ENCODE measurements around the gene TCF25.
"Not testable (repeated sequence)": the region's sequence is repeated elsewhere in the genome, so short reads cannot be mapped to it uniquely, and the experiment has no call there.

The TCF25 gene

GRCh38 chr16:89935620-89936019, 62.2 kb downstream of the TCF25 start:
- FAIRE-seq; DNase-seq (ENCODE audit: insufficient read length, low spot score): not testable (repeated sequence)

GRCh38 chr16:89936034-89936433, 62.6 kb downstream of the TCF25 start:
- no peak for DNase-seq (ENCODE audit: insufficient read length, low spot score)
- no peak for FAIRE-seq

- no peak for DNase-seq (ENCODE audit: insufficient read length, low spot score)
- FAIRE-seq = no peak
Measured at GRCh38 chr16:89936508-89936907, 63.1 kb downstream of the TCF25 start.

GRCh38 chr16:89936981-89937380, 63.6 kb downstream of the TCF25 start:
- no peak for FAIRE-seq
- no peak for DNase-seq (ENCODE audit: insufficient read length, low spot score)

- no peak for DNase-seq (ENCODE audit: insufficient read length, low spot score)
- FAIRE-seq = no peak
Measured at GRCh38 chr16:89938175-89938885, 64.9 kb downstream of the TCF25 start.

- FAIRE-seq (no peak), DNase-seq (ENCODE audit: insufficient read length, low spot score) (no peak)
Measured at GRCh38 chr16:89944773-89945172, 71.4 kb downstream of the TCF25 start.

- DNase-seq (ENCODE audit: insufficient read length, low spot score) = no peak
- no peak for FAIRE-seq
Measured at GRCh38 chr16:89945654-89946053, 72.3 kb downstream of the TCF25 start.

- DNase-seq (ENCODE audit: insufficient read length, low spot score) (no peak), FAIRE-seq (no peak)
Measured at GRCh38 chr16:89946515-89946914, 73.1 kb downstream of the TCF25 start.

- no peak for FAIRE-seq
- DNase-seq (ENCODE audit: insufficient read length, low spot score) = no peak
Measured at GRCh38 chr16:89949121-89949742, 75.8 kb downstream of the TCF25 start.

- FAIRE-seq = no peak
Measured at GRCh38 chr16:89949756-89950155, 76.4 kb downstream of the TCF25 start.

GRCh38 chr16:89951509-89951908, 78.1 kb downstream of the TCF25 start:
- FAIRE-seq = no peak
- DNase-seq (ENCODE audit: insufficient read length, low spot score) = no peak

More at GRCh38 chr16:89949756-89950155, 76.4 kb downstream of the TCF25 start:
- no peak for DNase-seq (ENCODE audit: insufficient read length, low spot score)

- no peak for DNase-seq (ENCODE audit: insufficient read length, low spot score)
- no peak for FAIRE-seq
Measured at GRCh38 chr16:89952049-89952448, 78.7 kb downstream of the TCF25 start.

GRCh38 chr16:89952551-89952950, 79.2 kb downstream of the TCF25 start:
- no peak for DNase-seq (ENCODE audit: insufficient read length, low spot score)
- FAIRE-seq = no peak

- DNase-seq (ENCODE audit: insufficient read length, low spot score) (no peak), FAIRE-seq (no peak)
Measured at GRCh38 chr16:89953671-89954406, 80.4 kb downstream of the TCF25 start.

- DNase-seq (ENCODE audit: insufficient read length, low spot score) = no peak
- FAIRE-seq = no peak
Measured at GRCh38 chr16:89954462-89954861, 81.1 kb downstream of the TCF25 start.

- FAIRE-seq = no peak
- DNase-seq (ENCODE audit: insufficient read length, low spot score) = no peak
Measured at GRCh38 chr16:89955001-89955685, 81.8 kb downstream of the TCF25 start.

- no peak for FAIRE-seq
- no peak for DNase-seq (ENCODE audit: insufficient read length, low spot score)
Measured at GRCh38 chr16:89956505-89957215, 83.3 kb downstream of the TCF25 start.

GRCh38 chr16:89957216-89957785, 83.9 kb downstream of the TCF25 start:
- no peak for FAIRE-seq

GRCh38 chr16:89958068-89958467, 84.7 kb downstream of the TCF25 start:
- FAIRE-seq = peak; percentile 73
- DNase-seq (ENCODE audit: insufficient read length, low spot score) = peak; percentile 33

More at GRCh38 chr16:89957216-89957785, 83.9 kb downstream of the TCF25 start:
- no peak for DNase-seq (ENCODE audit: insufficient read length, low spot score)

GRCh38 chr16:89958596-89958995, 85.2 kb downstream of the TCF25 start:
- DNase-seq (ENCODE audit: insufficient read length, low spot score) (no peak), FAIRE-seq (no peak)

Measured in HTR-8/SVneo (cell line).